Chondrocyte (in vitro differentiated cells): ENCODE results near the gene SLC47A1. TPM values are rescaled to one million over a fixed set of nuclear protein-coding genes. Genes with fewer than 3 reads are reported as not detected.
A peak's percentile ranks its signal among the peaks of the same experiment; 100 is the strongest.

Experiments used
- DNase-seq: peaks from one replicate; pipeline ENCODE4 v3.0.0; 2021; ENCODE audit warnings: mixed read lengths, low spot score
- H3K27ac Mint-ChIP-seq: one replicate; pipeline ENCODE4 v1.8.0; 2021; ENCODE audit warnings: mild to moderate bottlenecking, moderate library complexity, mixed read lengths; ENCODE audit not compliant: unreplicated experiment
- H3K27me3 Mint-ChIP-seq: 2 replicates; pipeline ENCODE4 v1.8.0; 2021; ENCODE audit warnings: low read depth, mixed read lengths
- H3K36me3 Mint-ChIP-seq: 2 replicates; pipeline ENCODE4 v1.8.0; 2021; ENCODE audit warnings: low read depth, mixed read lengths
- H3K4me1 Mint-ChIP-seq: 2 replicates; pipeline ENCODE4 v1.8.0; 2021; ENCODE audit warnings: low read depth, mild to moderate bottlenecking, mixed read lengths
- H3K4me3 Mint-ChIP-seq: one replicate; pipeline ENCODE4 v1.8.0; 2021; ENCODE audit warnings: mild to moderate bottlenecking, moderate library complexity, mixed read lengths; ENCODE audit not compliant: unreplicated experiment
- H3K9me3 Mint-ChIP-seq: 2 replicates; pipeline ENCODE4 v1.8.0; 2021; ENCODE audit warnings: low read depth, mixed read lengths
- CTCF ChIP-seq: fragments of 200-600 bp; sonication (generic); IDR thresholded peaks from 2 replicates; pipeline ENCODE4 v1.5.0; 2021; ENCODE audit warnings: antibody characterized with exemption, mild to moderate bottlenecking, moderate library complexity
- total RNA-seq: library from RNA; stranded (reverse); gene quantifications from 3 replicates; pipeline ENCODE4 v1.2.1, GENCODE V29; 2021

The SLC47A1 gene
- total RNA-seq, 1 donor from 2014 or later: 1.7 TPM

GRCh38 chr17:19538095-19539039, 4.7 kb downstream of the SLC47A1 start:
- Mint-ChIP-seq H3K27me3 (peaks cover 8% of the 10 kb centered on the region), H3K9me3 (no peaks in the 10 kb centered on the region), H3K4me1 (peaks cover 7% of the 10 kb centered on the region), H3K4me3 (no peak overlapping the region), H3K27ac (no peak overlapping the region), H3K36me3 (no peaks in the 10 kb centered on the region)
- peak; percentile 17 for DNase-seq
- no peak for TF ChIP-seq CTCF

GRCh38 chr17:19539040-19539399, 5.4 kb downstream of the SLC47A1 start:
- H3K9me3 Mint-ChIP-seq: no peaks in the 10 kb centered on the region
- DNase-seq: peak; percentile 52
- H3K4me1 Mint-ChIP-seq: peaks cover 7% of the 10 kb centered on the region
- H3K4me3 Mint-ChIP-seq: no peak overlapping the region
- peaks cover 8% of the 10 kb centered on the region for H3K27me3 Mint-ChIP-seq
- no peak overlapping the region for H3K27ac Mint-ChIP-seq
- no peaks in the 10 kb centered on the region for H3K36me3 Mint-ChIP-seq
- TF ChIP-seq CTCF: no peak

GRCh38 chr17:19539841-19540311, 6.2 kb downstream of the SLC47A1 start:
- Mint-ChIP-seq H3K9me3 (no peaks in the 10 kb centered on the region), H3K27me3 (peaks cover 6% of the 10 kb centered on the region), H3K27ac (no peak overlapping the region), H3K36me3 (no peaks in the 10 kb centered on the region), H3K4me3 (no peak overlapping the region), H3K4me1 (no peaks in the 10 kb centered on the region)
- TF ChIP-seq CTCF: no peak
- DNase-seq: peak; percentile 14

GRCh38 chr17:19540706-19541370, 7.2 kb downstream of the SLC47A1 start:
- H3K36me3 Mint-ChIP-seq: no peaks in the 10 kb centered on the region
- no peak overlapping the region for H3K27ac Mint-ChIP-seq
- no peak overlapping the region for H3K4me3 Mint-ChIP-seq
- H3K4me1 Mint-ChIP-seq: no peaks in the 10 kb centered on the region
- H3K27me3 Mint-ChIP-seq: peaks cover 6% of the 10 kb centered on the region
- TF ChIP-seq CTCF: no peak
- H3K9me3 Mint-ChIP-seq: no peaks in the 10 kb centered on the region
- peak; percentile 52 for DNase-seq

GRCh38 chr17:19541445-19541844, 7.8 kb downstream of the SLC47A1 start:
- H3K27me3 Mint-ChIP-seq: peaks cover 6% of the 10 kb centered on the region
- H3K4me3 Mint-ChIP-seq: no peak overlapping the region
- TF ChIP-seq CTCF: no peak
- H3K9me3 Mint-ChIP-seq: no peaks in the 10 kb centered on the region
- DNase-seq: no peak
- no peak overlapping the region for H3K27ac Mint-ChIP-seq
- no peaks in the 10 kb centered on the region for H3K4me1 Mint-ChIP-seq
- no peaks in the 10 kb centered on the region for H3K36me3 Mint-ChIP-seq
